Measurements from ENCODE around the gene PUS1. TPM values are rescaled to one million over a fixed set of nuclear protein-coding genes. Genes with fewer than 3 reads are reported as not detected.
A peak's percentile ranks its signal among the peaks of the same experiment; 100 is the strongest.

The PUS1 gene
- total and polyA plus RNA-seq, 9 of the 15 experiments (the other 6 are each of a cell fraction or from before 2014, with no cell fraction given) = 1.9 to 90.8 (median 30.0) TPM

- H2AFZ ChIP-seq (ENCODE audit: low read depth, low read length) = no peak overlapping the region
- no TSS peak for BruUV-seq (replicated peaks)
- in situ Hi-C loops (cut with MboI) (no loop called here), intact Hi-C loops (cut with micrococcal nuclease) (no loop called here)
- CTCF ChIA-PET (ENCODE audit: low intra/inter-chr PET ratio) = no interaction called here
- no peaks in the 10 kb centered on the region for H3K27me3 ChIP-seq (ENCODE audit: control insufficient read depth in 2 of 2, insufficient read depth in 2 of 2, low read length in 2 of 2)
- POLR2A ChIA-PET = interaction anchor here (0.6 to 1.4 kb wide), 5 partner anchors 8 to 44 kb away, joined by 3 to 4 read pairs (median 4); no protein-coding TSS in a partner anchor
- no peak overlapping the region for H3K4me2 ChIP-seq (ENCODE audit: insufficient read depth, low read length)
- no peak for DNase-seq (ENCODE audit: extremely low read depth in 1 of 4, low spot score in 3 of 4)
- WGBS (ENCODE audit: insufficient coverage, low coverage, missing lambda C conversion rate) = 66% methylated on average over 9 of the region's 13 CpGs
- no peaks in the 10 kb centered on the region for H3K9me1 ChIP-seq (ENCODE audit: control insufficient read depth, insufficient read depth, low read length)
- TF ChIP-seq NR2C1 (IDR thresholded peaks at IDR 0.05) = no peak
- TF ChIP-seq NR2C1 (tag; IDR thresholded peaks at IDR 0.05) = no peak
- TF ChIP-seq EP400 (IDR thresholded peaks at IDR 0.05) = no peak
- FAIRE-seq = no peak
- no peak overlapping the region for H3K4me3 ChIP-seq
- ATAC-seq = no peak
- no peaks in the 10 kb centered on the region for H3K36me3 ChIP-seq (ENCODE audit: control insufficient read depth, insufficient read depth, low read length)
- no peak overlapping the region for H3K27ac ChIP-seq (ENCODE audit: extremely low read depth, low read depth, low read length)
- no peaks in the 10 kb centered on the region; the same call in 2 of the 3 replicates for H3K79me2 ChIP-seq (ENCODE audit: control insufficient read depth, insufficient read depth, low read length)
- no peaks in the 10 kb centered on the region for H3K9me3 ChIP-seq (replicated peaks; ENCODE audit: control insufficient read depth, insufficient read depth, low read depth, low read length)
- H3K4me1 ChIP-seq (replicated peaks in 1 of 2; ENCODE audit: control insufficient read depth in 2 of 2, insufficient read depth in 2 of 2, low read length in 2 of 2) = peaks cover 0 to 43% of the 10 kb centered on the region in 2 experiments; a peak in 2 of 5 replicates
- peaks cover 21% of the 10 kb centered on the region; the same call in 1 of the 2 replicates for H4K20me1 ChIP-seq (replicated peaks; ENCODE audit: control insufficient read depth, insufficient read depth, low read length)
- peak overlapping the region in 1 of 2 experiments; percentile 71; a peak in 2 of 4 replicates for H3K9ac ChIP-seq (ENCODE audit: insufficient read depth in 1 of 2, low read depth in 2 of 2, low read length in 2 of 2)
Observed at GRCh38 chr12:131903270-131904255, 25.5 kb upstream of the PUS1 start.

GRCh38 chr12:131904346-131904745, 24.7 kb upstream of the PUS1 start:
- Histone ChIP-seq H3K27me3 (ENCODE audit: control insufficient read depth in 2 of 2, insufficient read depth in 2 of 2, low read length in 2 of 2) (no peaks in the 10 kb centered on the region), H3K27ac (ENCODE audit: extremely low read depth, low read depth, low read length) (no peak overlapping the region), H3K9me1 (ENCODE audit: control insufficient read depth, insufficient read depth, low read length) (no peaks in the 10 kb centered on the region), H3K9ac (ENCODE audit: insufficient read depth in 1 of 2, low read depth in 2 of 2, low read length in 2 of 2) (peak overlapping the region in 1 of 2 experiments; percentile 74; a peak in 1 of 4 replicates), H3K4me2 (ENCODE audit: insufficient read depth, low read length) (no peak overlapping the region), H3K79me2 (ENCODE audit: control insufficient read depth, insufficient read depth, low read length) (no peaks in the 10 kb centered on the region; the same call in 2 of the 3 replicates), H3K9me3 (replicated peaks; ENCODE audit: control insufficient read depth, insufficient read depth, low read depth, low read length) (no peaks in the 10 kb centered on the region), H3K36me3 (ENCODE audit: control insufficient read depth, insufficient read depth, low read length) (no peaks in the 10 kb centered on the region), H3K4me3 (no peak overlapping the region), H3K4me1 (replicated peaks in 1 of 2; ENCODE audit: control insufficient read depth in 2 of 2, insufficient read depth in 2 of 2, low read length in 2 of 2) (peaks cover 0 to 43% of the 10 kb centered on the region in 2 experiments; a peak in 2 of 5 replicates), H4K20me1 (replicated peaks; ENCODE audit: control insufficient read depth, insufficient read depth, low read length) (peaks cover 21% of the 10 kb centered on the region; the same call in 1 of the 2 replicates), H2AFZ (ENCODE audit: low read depth, low read length) (no peak overlapping the region)
- 88% methylated on average over 5 of the region's 5 CpGs for WGBS (ENCODE audit: insufficient coverage, low coverage, missing lambda C conversion rate)
- intact Hi-C loops (cut with micrococcal nuclease) (no loop called here), in situ Hi-C loops (cut with MboI) (no loop called here)
- ChIA-PET CTCF (ENCODE audit: low intra/inter-chr PET ratio) (no interaction called here), POLR2A (interaction anchor here (1.0 kb wide), 1 partner anchor 44 kb away, joined by 3 read pairs; no protein-coding TSS in a partner anchor)
- ATAC-seq = no peak
- no peak for FAIRE-seq
- no TSS peak for BruUV-seq (replicated peaks)
- DNase-seq (ENCODE audit: extremely low read depth in 1 of 4, low spot score in 3 of 4) = no peak
- no peak for TF ChIP-seq ZNF3 (CRISPR knock-in tag; IDR thresholded peaks at IDR 0.05)
